ENCODE measurements around the gene KIF6. TPM values are rescaled to one million over a fixed set of nuclear protein-coding genes. Genes with fewer than 3 reads are reported as not detected.

The KIF6 gene
- total and polyA plus RNA-seq, 2 of the 8 experiments (the other 6 are each of a cell fraction or from before 2014, with no cell fraction given): 0.53 to 0.65 TPM

GRCh38 chr6:39298061-39298460, 427.1 kb downstream of the KIF6 start:
- Histone ChIP-seq H4K20me1 (replicated peaks in 1 of 2; ENCODE audit: control insufficient read depth in 1 of 2, insufficient read depth in 2 of 2, low read length in 2 of 2) (no peaks in the 10 kb centered on the region), H2BK120ac (replicated peaks; ENCODE audit: low read depth, low read length) (no peak overlapping the region), H4K8ac (ENCODE audit: extremely low read depth, insufficient read depth, low read length) (peak overlapping the region; percentile 4; the same call in 1 of the 2 replicates), H3K79me2 (ENCODE audit: control insufficient read depth in 1 of 2, insufficient read depth in 2 of 2, low read length in 2 of 2) (no peaks in the 10 kb centered on the region), H2BK20ac (ENCODE audit: low read length) (0 out of 2 replicates have a peak overlapping the region, but pooled peaks have one; percentile 32), H4K5ac (ENCODE audit: insufficient read length, low read depth, low read length) (no peak overlapping the region), H2BK15ac (ENCODE audit: low read length) (peak overlapping the region; percentile 88; the same call in 1 of the 2 replicates), H3K9me3 (ENCODE audit: insufficient read depth in 2 of 2, low read depth in 1 of 2, low read length in 1 of 2) (no peaks in the 10 kb centered on the region), H3K4me2 (ENCODE audit: insufficient read depth in 1 of 2, low read depth in 2 of 2, low read length in 2 of 2) (no peak overlapping the region), H3K36me3 (ENCODE audit: control insufficient read depth in 2 of 4, insufficient read depth in 4 of 4, low read length in 3 of 4) (no peaks in the 10 kb centered on the region), H2BK5ac (ENCODE audit: low read depth, low read length) (no peak overlapping the region), H3K23me2 (ENCODE audit: low read depth, low read length) (no peaks in the 10 kb centered on the region), H2AFZ (ENCODE audit: low read length) (no peak overlapping the region), H3K56ac (replicated peaks; ENCODE audit: insufficient read length, low read depth, low read length) (no peak overlapping the region), H3K27ac (ENCODE audit: low read depth, low read length) (no peak overlapping the region), H4K91ac (replicated peaks; ENCODE audit: insufficient read length, low read length) (peak overlapping the region; percentile 36), H3K4me3 (ENCODE audit: extremely low read depth in 1 of 4, insufficient read depth in 2 of 4, low read depth in 3 of 4, low read length in 4 of 4) (no peak overlapping the region), H2AK5ac (ENCODE audit: low read depth, low read length) (no peak overlapping the region), H3K4me1 (replicated peaks in 1 of 4; ENCODE audit: control insufficient read depth in 3 of 4, insufficient read depth in 4 of 4, low read length in 3 of 4) (peaks cover 0 to 4% (median 3%) of the 10 kb centered on the region in 4 experiments; a peak in 4 of 7 replicates), H3K23ac (ENCODE audit: insufficient read length) (no peak overlapping the region), H2BK12ac (ENCODE audit: low read depth, low read length) (no peak overlapping the region), H3K9ac (replicated peaks in 1 of 4; ENCODE audit: extremely low read depth in 1 of 4, low read depth in 3 of 4, low read length in 3 of 4) (no peak overlapping the region), H3K18ac (ENCODE audit: extremely low read depth, low read length) (no peak overlapping the region), H3K14ac (ENCODE audit: insufficient read length) (no peak overlapping the region), H3K27me3 (replicated peaks in 1 of 4; ENCODE audit: control insufficient read depth in 3 of 4, extremely low read depth in 1 of 4, insufficient read depth in 3 of 4, low read length in 3 of 4) (peaks cover 0 to 5% (median 0%) of the 10 kb centered on the region in 4 experiments; a peak in 3 of 7 replicates), H3K79me1 (ENCODE audit: low read depth, low read length) (no peaks in the 10 kb centered on the region), H3K4ac (replicated peaks; ENCODE audit: insufficient read length, low read depth, low read length) (no peak overlapping the region)
- POLR2A ChIA-PET (ENCODE audit: partially characterized antibody): interaction anchor here (1.2 to 1.5 kb wide), 2 partner anchors 68 to 108 kb away, joined by 3 to 6 read pairs; no protein-coding TSS in a partner anchor
- TF ChIP-seq FOSL1 (IDR thresholded peaks at IDR 0.05; ENCODE audit: insufficient read depth, low read depth, low read length) (no peak), JUND (IDR thresholded peaks at IDR 0.05; ENCODE audit: low read length) (no peak), RXRA (IDR thresholded peaks at IDR 0.05; ENCODE audit: insufficient read depth, low read depth, low read length) (no peak), HDAC2 (IDR thresholded peaks at IDR 0.05; ENCODE audit: borderline replicate concordance in 1 of 2, low read depth in 2 of 2, low read length in 2 of 2) (no peak), RBBP5 (IDR thresholded peaks at IDR 0.05; ENCODE audit: borderline replicate concordance, low read depth, low read length) (no peak), POLR2A (IDR thresholded peaks at IDR 0.05; ENCODE audit: control extremely low read depth in 1 of 2, low read depth in 2 of 2, low read length in 2 of 2) (no peak), MAX (IDR thresholded peaks at IDR 0.05) (no peak), ASH2L (IDR thresholded peaks at IDR 0.05; ENCODE audit: low read length) (no peak), PHF8 (conservative IDR thresholded peaks at IDR 0.05; ENCODE audit: low read depth, low read length) (no peak), RAD21 (IDR thresholded peaks at IDR 0.05 in 1 of 2, conservative IDR thresholded peaks at IDR 0.05 in 1 of 2; ENCODE audit: low read depth in 2 of 2, low read length in 2 of 2) (no peak), E2F6 (IDR thresholded peaks at IDR 0.05) (no peak)
- FAIRE-seq: no peak
- CTCF ChIA-PET (ENCODE audit: partially characterized antibody): interaction anchor here (1.5 to 47.4 kb wide), 4 partner anchors 10 to 128 kb away, joined by 7 to 1738 read pairs (median 400); partner anchors contain the start of gene KCNK5
- 91% methylated on average over 10 of the region's 10 CpGs; no CpG with 5 or more reads in 1 of the 2 experiments for WGBS, 2 experiments (ENCODE audit: extremely low coverage in 1 of 2, insufficient coverage in 1 of 2, insufficient read length in 1 of 2, insufficient replicate concordance in 2 of 2, low coverage in 1 of 2, low lambda C conversion rate in 2 of 2, missing lambda C conversion rate in 1 of 2)
- no peak for DNase-seq (ENCODE audit: low read depth in 1 of 2, low spot score in 2 of 2)

Measured in H1 (cell line).